HG03354 (cell line): ENCODE data around the gene BAIAP3.
"Not testable (repeated sequence)": the region's sequence is repeated elsewhere in the genome, so short reads cannot be mapped to it uniquely, and the experiment has no call there.

Experiments used
- ATAC-seq: cut with Tn5 transposase; IDR thresholded peaks from one replicate; pipeline ENCODE4 v1.9.1; 2021; ENCODE audit warnings: mild to moderate bottlenecking; ENCODE audit not compliant: unreplicated experiment, poor library complexity, severe bottlenecking

The BAIAP3 gene

DNA sequence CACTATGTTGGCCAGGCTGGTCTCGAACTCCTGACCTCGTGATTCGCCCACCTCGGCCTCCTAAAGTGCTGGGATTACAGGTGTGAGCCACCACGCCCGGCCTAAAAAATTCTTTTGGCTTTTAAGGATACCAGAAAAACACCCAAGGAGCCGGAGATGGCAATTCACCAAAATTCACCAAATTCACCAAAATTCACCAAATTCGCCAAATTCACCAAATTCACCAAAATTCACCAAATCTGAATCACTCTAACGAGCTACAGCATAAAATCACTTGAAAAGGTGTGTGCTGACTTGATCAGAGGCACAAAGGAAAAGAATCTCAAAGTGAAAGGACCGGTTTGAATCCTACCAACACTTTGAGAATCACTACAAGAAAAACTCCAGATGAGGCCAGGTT lies 4.5 kb upstream of the BAIAP3 start:
- not testable (repeated sequence) for ATAC-seq

DNA sequence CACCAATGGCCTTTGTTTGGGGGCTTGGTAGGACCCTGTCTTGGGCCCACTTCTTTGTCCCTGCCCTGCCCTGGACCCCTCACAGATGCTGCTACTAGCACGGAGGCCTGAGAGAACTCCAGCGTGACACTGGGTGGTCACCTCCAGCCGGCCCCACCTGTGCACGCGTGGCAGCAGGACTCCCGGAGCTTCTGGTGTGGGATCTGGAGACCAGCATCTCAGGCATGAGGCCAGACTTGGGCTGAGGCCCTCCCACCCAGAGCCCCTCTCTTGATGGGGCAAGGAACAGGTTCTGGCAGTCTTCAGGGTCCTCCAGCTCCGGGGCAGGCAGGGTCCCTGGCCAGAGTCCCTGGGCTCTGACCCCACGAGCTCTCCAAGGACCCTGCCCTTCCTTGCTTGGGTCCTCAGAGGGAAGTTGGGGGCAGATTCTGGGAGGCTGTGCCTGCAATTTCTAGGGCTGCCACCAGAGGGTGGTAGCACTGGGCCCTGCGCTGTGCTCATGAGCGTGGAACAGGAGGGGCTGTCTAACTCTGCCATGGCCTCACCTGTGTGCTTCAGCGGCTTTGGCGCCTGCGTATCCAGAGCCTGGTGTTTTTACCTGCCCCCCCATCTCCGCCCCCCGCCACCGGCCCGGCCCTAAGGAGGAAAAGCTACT lies 3.1 kb upstream of the BAIAP3 start:
- ATAC-seq, result no peak

DNA sequence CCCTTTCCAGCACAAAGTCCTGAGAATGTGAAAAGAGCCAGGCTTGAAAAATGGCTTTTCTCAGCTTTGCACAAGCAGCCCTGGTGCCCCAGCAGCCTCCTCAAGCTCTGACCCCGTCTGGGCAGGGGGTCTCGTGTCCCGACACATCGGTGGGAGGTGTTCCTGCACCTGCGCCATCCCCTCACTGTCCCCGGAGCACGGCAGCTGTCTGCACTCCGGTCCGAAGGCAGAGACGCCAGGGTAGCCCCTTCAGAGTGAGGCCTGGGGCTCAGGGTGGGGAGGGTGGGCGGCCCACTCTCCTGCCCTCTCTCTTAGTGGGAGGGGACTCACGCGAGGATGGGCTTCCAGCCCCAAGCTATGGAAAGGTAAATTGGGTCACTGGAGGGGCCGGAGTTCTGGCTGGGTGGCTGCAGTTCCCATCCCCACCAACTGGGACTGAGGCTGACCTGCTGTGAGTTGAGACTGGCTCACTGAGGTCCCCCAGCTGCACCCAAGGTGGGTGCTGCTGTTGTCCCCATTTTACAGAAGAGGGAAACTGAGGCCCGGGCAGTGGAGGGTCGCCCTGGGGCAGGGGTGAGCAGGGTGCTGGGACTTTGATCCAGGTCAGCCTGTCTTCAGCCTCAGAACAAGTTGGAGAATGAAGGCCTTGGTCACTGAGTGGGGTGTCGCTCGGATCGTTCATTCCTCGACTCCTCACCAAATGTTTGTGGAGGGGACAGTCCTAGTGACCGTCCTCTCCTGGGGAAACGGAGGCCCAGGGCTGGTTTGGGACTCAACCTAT lies 2.3 kb upstream of the BAIAP3 start:
- ATAC-seq, result no peak

DNA sequence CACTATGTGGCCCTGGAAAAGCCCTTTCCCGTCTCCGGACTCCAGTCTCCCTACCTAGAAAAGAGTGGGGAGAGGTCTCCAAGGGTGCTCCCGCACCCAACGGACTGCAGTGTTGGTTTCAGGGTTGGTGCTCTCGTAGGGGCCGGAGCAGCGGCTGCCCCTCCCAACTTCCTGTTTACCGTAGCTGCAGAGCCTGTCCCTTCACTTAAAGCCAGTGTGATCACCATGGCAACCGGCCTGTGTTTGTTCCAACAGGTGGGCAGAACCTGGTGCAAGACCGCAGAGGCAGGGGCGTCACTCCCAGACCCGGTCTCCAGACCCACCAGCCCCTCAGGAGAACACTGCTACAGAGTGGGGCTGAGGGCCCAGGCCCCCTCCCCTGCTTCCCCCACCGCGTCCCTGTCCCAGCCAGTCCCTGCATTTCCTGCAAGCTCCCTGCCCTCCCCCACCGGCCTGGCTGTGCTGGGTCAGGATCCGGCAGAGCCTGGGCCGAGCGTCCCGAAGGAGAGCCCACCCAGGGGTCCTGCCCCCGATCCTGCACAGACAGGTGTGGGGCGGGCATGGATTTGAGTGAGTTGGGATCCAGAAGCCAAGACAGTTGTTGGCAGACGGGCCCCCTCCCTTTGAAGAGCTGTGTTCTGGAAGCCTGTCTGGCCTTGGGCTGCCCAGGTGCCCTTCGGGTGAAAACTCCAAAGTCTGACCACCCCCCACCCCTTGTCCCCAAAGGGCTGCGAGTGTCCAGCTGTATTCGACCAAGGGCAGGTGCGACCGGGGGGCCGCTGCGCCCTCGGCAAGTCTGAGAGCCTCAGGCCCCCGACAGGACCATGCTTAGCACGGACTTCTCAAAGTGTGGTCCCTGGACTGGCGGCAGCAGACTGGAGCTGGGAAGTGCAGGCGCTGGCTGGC lies 1.5 kb upstream of the BAIAP3 start:
- ATAC-seq, result peak; percentile 68

DNA sequence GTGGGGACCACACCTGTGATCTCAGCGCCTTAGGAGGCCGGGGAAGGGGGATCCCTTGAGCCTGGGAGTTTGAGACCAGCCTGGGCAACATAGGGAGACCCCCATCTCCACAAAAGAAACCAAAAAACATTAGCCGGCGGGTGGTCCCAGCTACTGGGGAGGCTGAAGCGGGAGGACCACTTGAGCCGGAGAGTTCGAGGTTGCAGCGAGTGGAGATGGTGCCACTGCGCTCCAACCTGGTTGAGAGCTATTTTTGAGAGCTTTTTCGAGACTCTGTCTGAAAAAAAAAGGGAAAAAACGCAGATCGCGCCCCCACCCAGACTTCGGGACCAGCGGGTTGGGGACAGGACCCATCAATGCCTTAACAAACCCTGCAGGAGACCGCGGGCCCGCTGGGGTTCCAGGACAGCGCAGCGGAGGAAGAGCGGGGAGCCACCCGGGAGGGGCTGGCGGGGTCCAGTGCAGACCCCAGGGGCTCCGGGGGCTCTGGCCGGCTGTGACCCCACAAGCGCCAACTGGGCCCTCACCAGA lies 762 bp upstream of the BAIAP3 start:
- ATAC-seq, result no peak

DNA sequence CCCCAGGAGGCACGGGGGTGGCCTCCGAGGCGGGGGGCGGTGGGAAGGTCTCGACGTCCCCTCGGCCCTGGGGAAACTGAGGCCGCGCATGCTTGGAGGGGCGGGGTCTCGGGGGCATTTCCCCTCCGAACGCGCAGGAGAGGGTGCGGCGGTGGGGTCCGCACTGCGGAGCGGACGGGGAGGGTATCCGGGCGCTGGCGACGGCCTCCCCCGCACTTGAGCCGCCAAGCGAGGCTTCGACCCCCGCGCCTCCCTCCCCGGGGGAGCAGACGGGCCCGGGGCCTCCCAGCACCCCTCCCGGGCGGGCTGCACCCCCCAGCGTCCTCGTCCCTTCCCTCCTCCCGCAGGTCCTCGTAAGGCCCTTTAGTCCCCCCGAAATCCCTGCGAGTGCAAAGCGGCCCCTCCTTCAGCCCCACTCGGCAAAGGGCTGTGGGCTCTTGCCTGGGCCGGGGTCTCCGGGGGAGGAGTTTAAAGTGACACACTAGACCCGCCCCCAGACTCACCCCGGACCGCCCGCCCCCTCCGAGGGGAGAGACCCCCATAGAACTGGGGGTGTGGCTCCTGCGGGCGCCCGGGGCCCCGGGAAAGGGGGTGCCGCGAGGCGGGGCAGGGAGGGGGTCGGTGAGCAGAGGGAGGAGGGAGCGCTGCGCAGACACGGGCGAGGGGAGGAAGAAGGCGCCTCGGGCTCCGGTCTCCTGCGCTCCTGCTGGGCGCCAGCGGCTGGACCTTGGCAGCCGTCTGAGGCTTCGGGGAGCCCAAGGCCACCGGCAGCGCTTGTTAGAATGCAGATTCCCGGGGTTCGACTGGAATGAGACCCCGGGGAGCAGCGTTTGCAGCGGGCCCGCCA lies 632 bp downstream of the BAIAP3 start:
- ATAC-seq, result no peak

DNA sequence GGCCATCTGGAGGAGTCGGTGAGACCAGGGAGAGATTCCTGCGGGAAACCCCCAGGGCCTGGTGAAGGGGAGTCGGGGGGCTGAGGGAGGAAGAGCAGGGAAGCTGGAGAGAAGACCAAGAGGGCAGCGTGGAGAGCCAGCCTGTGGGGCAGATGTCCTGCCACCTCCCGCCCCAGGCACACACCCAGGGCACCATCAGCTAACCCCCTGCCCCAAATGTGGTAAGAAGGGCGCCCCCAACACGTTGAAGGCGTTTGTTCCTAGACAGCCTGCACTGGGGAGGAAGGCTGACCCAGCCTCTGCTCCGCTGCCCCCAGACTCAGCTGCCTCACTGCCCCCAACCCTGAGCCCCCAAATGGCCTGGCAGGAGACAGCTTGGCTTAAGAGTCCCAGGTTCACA lies 1.3 kb downstream of the BAIAP3 start:
- ATAC-seq, result no peak

DNA sequence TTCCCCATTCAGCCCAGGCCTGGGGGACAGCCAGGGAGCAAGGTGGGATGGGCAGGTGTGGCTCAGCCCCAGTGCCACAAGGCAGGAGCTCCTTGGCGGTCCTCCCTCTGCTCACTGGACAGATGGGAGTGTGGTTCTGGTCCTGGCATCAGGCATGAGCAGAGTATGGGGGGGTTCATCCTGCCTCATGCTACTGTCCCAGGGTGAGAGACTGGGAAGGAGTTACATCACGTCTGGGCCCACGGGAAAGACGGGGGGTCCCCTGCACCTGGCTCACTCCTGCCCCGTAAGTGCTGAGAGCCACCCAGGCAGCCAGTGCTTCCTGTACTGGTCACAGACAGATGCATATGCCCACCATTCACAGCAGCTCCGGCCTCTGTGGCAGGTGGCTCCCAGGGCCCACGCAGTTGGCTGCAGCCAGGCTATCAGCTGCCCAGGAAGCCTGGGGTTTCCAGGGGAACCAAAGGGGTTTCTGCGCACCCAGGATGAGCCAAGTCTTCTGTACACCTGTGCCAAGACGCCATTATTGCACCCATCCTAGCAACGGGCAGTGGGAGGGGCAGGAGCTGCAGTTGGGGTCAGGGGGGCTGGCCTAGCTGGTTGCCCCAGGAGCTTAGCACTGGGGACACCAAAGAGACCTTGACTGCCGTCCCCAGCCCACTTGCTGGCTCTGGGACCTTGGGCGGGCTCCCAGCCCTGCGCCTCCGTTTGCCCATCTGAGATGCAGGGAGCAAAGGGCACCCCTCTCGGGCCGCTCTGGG lies 1.9 kb downstream of the BAIAP3 start:
- ATAC-seq, result no peak

DNA sequence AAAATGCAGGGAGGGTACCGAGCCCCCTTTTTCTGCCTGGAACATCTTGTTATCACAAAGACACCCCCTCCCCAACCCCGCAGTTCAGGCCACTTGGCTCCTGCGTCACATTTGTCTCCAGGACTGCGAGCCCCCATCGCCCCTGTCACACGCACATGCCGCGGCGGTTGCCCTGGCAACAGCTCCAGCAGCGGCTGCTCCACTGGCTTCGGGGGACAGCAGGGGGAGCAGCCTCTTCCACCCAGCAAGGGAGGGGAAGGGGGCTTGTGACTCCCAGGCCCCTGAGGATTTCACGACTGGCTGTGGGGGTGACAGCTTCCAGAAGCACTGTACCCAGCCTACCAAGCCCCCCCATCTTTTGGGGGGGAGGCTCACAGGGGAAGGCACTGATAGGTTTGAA lies 2.6 kb downstream of the BAIAP3 start:
- ATAC-seq, result no peak

DNA sequence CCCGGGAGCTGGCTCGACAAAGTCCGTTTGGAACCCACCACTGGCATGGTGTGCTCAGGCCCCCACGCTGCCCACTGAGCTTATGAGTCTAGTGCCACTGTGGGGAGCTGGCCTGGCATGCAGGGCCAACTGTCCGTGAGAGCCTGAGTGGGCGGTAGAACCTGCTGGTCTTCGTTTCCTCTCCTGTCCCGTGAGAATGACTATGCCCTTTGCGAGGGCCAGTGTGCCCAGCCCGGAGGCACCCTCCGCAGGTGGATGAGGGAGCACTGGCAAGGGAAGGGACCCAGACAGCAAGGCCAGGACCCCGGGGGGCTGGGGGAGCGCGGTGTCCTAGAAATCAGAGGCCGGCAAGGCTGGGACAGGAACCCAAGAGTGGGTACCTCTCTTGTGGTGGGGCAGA lies 3.2 kb downstream of the BAIAP3 start:
- ATAC-seq, result no peak

DNA sequence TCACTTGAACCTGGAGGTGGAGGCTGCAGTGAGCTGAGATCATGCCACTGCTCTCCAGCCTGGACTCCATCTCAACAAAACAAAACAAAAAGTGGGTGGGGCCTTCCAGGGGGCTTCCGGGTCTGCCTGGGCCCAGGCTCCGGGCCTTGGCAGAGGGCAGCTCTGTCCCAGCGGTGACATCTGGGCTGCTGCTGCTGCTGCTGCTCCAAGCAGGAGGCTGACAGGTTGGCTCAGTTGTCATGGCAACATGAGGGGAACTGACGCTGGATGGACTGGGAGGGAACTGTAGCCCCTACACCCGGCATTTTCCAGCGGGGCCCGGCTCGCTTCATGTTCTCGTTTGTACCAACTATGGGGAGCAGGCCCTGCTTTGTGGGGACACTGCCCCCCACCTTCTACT lies 4.0 kb downstream of the BAIAP3 start:
- ATAC-seq, result no peak

DNA sequence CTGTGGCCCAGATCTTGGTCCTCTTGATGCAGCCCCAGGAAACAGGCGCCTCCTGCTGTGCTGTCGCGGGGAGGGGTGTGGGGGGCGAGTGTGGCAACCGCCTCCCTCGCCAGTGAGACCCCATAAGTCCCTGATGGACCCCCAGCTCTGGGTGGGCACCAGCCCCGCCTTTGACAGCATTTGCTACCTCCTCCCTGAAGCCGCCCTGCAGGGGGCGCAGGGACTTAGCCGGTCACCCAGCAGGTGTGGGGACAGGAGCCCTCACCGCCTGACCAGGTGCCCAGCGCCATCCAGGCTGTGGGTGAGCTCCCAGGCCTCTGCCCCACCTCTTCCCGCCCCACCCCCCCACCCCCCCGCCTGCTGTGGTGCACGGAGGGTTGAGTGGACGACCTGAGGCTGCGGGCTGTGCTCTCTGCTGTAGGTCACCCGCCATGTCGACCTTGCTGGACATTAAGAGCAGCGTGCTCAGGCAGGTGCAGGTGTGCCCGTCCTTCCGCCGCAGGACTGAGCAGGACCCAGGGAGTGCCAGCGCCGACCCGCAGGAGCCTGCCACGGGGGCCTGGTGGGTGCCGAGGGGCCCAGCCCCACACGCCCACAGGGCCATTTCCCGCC lies 4.8 kb downstream of the BAIAP3 start:
- no peak for ATAC-seq

DNA sequence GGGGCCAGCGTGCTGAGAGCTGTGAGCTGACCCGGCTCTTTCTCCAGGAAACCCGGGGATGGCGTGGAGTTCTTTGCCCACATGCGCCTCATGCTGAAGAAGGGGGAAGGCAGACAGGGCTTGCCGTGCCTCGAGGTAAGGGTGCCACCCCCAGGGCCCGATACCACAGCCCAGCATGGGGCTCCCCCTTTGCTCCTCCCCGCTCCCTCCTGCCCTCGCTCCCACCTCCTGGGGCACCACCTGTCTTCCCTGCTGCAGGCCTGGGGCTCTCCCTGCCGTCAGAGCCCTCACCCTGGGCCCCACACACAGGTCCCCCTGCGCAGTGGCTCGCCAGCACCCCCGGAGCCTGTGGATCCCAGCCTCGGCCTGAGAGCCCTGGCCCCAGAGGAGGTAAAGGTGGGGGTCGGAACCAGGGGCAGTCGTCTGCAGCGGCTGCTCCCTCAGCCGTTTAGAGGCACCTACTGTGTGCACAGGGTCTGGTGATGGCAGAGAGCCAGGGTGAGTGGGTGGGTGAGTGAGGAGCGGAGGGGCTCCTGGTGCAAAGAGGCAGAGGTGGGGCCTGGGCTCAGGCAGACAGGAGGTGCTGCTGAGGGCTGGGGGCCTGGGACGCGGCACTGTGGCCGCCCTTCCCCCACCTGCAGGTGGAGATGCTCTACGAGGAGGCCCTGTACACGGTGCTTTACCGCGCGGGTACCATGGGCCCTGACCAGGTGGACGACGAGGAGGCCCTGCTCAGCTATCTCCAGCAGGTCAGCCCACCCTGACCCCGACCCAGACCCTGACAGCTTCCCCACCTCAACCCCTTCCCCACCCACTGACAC lies 5.6 kb downstream of the BAIAP3 start:
- no peak for ATAC-seq

DNA sequence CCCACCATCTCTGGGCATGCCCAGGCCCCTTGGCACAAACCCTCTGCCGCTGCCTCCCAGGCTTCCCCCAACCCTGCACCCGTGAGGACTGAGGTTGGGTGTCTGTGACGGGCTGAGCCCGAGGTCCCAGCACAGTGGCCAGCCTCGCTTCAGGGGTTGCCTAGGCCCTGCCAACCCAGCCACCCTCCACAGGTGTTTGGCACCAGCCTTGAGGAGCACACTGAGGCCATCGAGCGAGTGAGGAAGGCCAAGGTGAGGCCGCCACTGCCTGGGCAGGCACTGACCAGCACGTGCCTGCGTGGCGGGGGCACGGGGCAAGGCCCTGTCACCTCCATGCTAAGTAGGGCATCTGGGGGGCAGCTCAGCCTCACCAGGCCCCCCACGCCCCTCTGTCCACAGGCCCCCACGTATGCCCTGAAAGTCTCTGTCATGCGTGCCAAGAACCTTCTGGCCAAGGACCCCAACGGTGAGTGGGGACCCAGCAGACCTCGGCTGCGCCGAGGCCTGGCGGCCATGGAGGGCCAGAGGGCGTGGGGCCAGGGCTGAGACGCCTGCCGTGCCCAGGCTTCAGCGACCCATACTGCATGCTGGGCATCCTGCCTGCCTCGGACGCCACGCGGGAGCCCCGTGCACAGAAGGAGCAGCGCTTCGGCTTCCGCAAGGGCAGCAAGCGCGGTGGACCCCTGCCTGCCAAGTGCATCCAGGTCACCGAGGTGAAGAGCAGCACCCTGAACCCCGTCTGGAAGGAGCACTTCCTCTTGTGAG lies 7.5 kb downstream of the BAIAP3 start:
- no peak for ATAC-seq

DNA sequence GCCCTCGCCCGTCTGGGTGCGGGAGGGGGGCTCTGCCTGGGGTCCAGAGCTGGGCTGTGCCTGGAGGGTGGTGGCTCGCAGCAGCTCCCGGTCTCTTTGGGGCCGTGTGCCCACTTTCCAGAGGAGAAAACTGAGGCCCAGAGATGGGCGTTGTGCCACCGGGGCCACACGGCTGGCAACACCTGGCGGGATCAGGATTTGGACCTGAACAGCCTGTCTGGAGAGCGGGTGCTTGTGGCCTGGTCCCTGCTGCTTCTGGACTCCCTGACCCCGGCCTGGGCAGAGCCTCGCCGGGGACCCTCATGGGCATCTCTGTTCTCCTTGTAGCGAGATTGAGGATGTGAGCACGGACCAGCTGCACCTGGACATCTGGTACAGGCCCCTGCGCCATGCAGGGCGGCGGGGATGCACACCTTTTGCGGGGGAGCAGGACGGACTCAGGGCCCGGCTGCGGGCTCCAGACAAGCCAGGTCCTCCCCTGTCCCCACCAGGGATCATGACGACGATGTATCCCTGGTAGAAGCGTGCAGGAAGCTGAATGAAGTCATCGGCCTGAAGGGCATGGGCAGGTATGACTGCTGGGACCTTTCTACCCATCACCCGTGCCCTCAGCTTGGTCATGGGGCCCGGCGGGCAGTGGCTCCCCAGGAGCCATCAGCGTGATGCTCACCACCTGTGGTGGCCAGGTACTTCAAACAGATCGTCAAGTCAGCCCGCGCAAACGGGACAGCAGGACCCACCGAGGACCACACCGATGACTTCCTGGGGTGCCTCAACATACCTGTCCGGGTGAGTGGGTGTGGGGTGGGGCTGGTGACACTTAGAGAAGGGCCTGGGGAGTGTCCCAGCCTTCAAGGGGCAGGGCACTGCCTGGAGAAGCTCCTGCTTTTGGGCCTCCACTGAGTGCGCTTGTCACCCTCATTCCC lies 8.3 kb downstream of the BAIAP3 start:
- ATAC-seq, result no peak
